Caco-2 (cell line): ENCODE results near the gene SAG. TPM values are rescaled to one million over a fixed set of nuclear protein-coding genes. Genes with fewer than 3 reads are reported as not detected.

ENCODE experiments used
- Bru-seq: library from RNA; stranded (reverse); fragments of 400-500 nt; gene quantifications from one replicate; lab custom pipeline; 2021; lab: Mats Ljungman, UMichigan
- BruChase-seq, 2 experiments: library from RNA; stranded (reverse); fragments of 400-500 nt; gene quantifications; one replicate each; lab custom pipeline; 2021; lab: Mats Ljungman, UMichigan
- BruUV-seq: library from RNA; stranded (reverse); fragments of 400-500 nt; replicated peaks from 2 replicates; lab custom pipeline; 2021; lab: Mats Ljungman, UMichigan
- CTCF ChIA-PET: fragments of 300-600 bp; sonication (Branson Sonifier 250); formaldehyde crosslinking; loops from one replicate; lab custom pipeline; 2022; ENCODE audit warnings: antibody characterized with exemption; lab: Charles Lee
- POLR2A ChIA-PET: fragments of 300-600 bp; sonication (Branson Sonifier 250); formaldehyde crosslinking; loops from one replicate; lab custom pipeline; 2022; ENCODE audit warnings: antibody characterized with exemption; lab: Charles Lee
- DNase-seq, 2 experiments: peaks; one replicate each; pipeline versions ENCODE4 v3.0.0 to v3.0.0-alpha.2; 2020 to 2022
- H3K27me3 ChIP-seq: replicated peaks from 2 replicates; pipeline ENCODE4 v1.6.0; 2011; ENCODE audit warnings: low read length; ENCODE audit not compliant: control insufficient read depth, insufficient read depth
- H3K36me3 ChIP-seq: 2 replicates; pipeline ENCODE4 v1.5.1; 2011; ENCODE audit warnings: low read length; ENCODE audit not compliant: control insufficient read depth, insufficient read depth
- H3K4me1 ChIP-seq: fragments of 250-450 bp; sonication (Bioruptor Pico); 2 replicates; pipeline ENCODE4 v1.5.1; 2020; ENCODE audit warnings: mild to moderate bottlenecking
- H3K4me3 ChIP-seq: 2 replicates; pipeline ENCODE4 v1.5.1; 2011; ENCODE audit warnings: low read depth, mild to moderate bottlenecking, control low read depth, low read length
- H3K9me3 ChIP-seq: fragments of 250-450 bp; sonication (Bioruptor Pico); 2 replicates; pipeline ENCODE4 v1.5.1; 2020; ENCODE audit warnings: mild to moderate bottlenecking, moderate library complexity
- H3K27ac Mint-ChIP-seq: one replicate; pipeline ENCODE4 v1.8.0; 2022; ENCODE audit warnings: mixed read lengths; ENCODE audit not compliant: unreplicated experiment
- H3K27me3 Mint-ChIP-seq: one replicate; pipeline ENCODE4 v1.8.0; 2022; ENCODE audit warnings: mixed read lengths; ENCODE audit not compliant: insufficient read depth, unreplicated experiment
- H3K36me3 Mint-ChIP-seq: one replicate; pipeline ENCODE4 v1.8.0; 2022; ENCODE audit warnings: mild to moderate bottlenecking, mixed read lengths; ENCODE audit not compliant: insufficient read depth, unreplicated experiment
- H3K4me1 Mint-ChIP-seq: one replicate; pipeline ENCODE4 v1.8.0; 2022; ENCODE audit warnings: low read depth, mixed read lengths; ENCODE audit not compliant: unreplicated experiment
- H3K4me3 Mint-ChIP-seq: one replicate; pipeline ENCODE4 v1.8.0; 2022; ENCODE audit warnings: mild to moderate bottlenecking, moderate library complexity, mixed read lengths; ENCODE audit not compliant: unreplicated experiment
- H3K9me3 Mint-ChIP-seq: one replicate; pipeline ENCODE4 v1.8.0; 2022; ENCODE audit warnings: mixed read lengths; ENCODE audit not compliant: unreplicated experiment
- intact Hi-C: fragments of 100-400 bp; cut with micrococcal nuclease; formaldehyde crosslinking; loops from one replicate; pipeline ENCODE4 v1.10.0; 2022; ENCODE audit not compliant: unreplicated experiment
- long read RNA-seq: library from polyadenylated mRNA; stranded (forward); transcript quantifications from one replicate; pipeline ENCODE4 v2.0.0, GENCODE V29; 2022
- total RNA-seq: library from RNA; stranded (reverse); gene quantifications from 2 replicates; pipeline ENCODE4 v1.2.3, GENCODE V29; 2022
- TF ChIP-seq, protein P1 (sequence below), 2 experiments: fragments of 200-600 bp in 1 of 2; IDR thresholded peaks; 1 replicate in 1 of 2; 2 replicates in 1 of 2; pipeline versions ENCODE4 v1.5.1 to v1.8.0; 2011 to 2022; ENCODE audit warnings: antibody characterized with exemption in 1 of 2, control low read depth in 1 of 2, inconsistent platforms in 1 of 2, low read depth in 1 of 2, low read length in 1 of 2, mild to moderate bottlenecking in 1 of 2, moderate library complexity in 1 of 2; ENCODE audit not compliant: insufficient read depth in 1 of 2, severe bottlenecking in 1 of 2, unreplicated experiment in 1 of 2

Gene SAG
- total RNA-seq (not detected in 2 replicates), Bru-seq, nascent RNA (percentile 2 among the genes with signal in this experiment), BruChase-seq, experiment 1, labeled RNA remaining after a 2-hour chase (percentile 15 among the genes with signal in this experiment), BruChase-seq, experiment 2, labeled RNA remaining after a 6-hour chase (percentile 12 among the genes with signal in this experiment)
- long read RNA-seq, result 0 reads

DNA sequence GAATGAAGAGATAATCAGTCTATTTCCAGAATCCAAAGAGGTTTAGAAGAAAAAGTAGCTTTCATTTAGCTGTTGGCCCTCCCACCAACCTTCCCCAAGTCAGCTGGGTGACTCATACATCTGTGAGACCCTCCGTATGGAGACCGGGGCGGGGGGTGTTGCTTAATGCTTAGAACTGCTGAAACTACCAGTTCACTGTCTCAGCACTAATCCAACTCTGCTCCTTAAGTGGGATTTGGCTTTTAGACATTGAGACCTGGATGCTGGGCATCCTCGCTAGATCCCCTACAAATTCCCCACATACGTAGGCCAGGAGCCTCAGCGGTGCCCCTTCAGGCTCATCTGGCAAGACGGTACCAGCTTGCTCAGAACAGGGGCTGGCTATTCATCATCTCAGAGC lies at the start of gene SAG:
SAG (plus strand) TSS at position 252 of the 400 bp plus-strand sequence. CDS start 1,374 bp downstream, outside the sequence.
- POLR2A ChIA-PET, result no interaction called here
- no TSS peak for BruUV-seq

DNA sequence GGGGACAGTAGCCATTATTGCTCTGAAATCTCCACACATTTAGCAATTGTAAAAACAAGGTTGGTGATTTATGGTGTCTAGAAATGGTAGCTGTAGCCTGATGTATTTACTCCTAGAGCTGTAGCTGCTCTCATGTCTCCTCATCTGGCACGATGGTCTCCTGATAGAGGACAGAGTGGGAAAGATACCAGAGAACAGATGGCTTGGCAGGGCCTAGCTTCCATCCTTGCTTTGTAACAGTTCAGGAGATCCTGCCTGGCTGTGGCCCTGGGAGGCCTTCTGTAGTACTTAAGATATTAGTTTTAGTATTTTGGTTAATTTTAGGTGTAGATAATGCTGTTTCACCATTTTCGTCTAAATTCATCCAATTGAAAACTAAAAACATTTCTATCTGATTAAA lies 49.4 kb upstream of the SAG start:
- Mint-ChIP-seq H3K27me3 (no peaks in the 10 kb centered on the region), H3K4me3 (no peak overlapping the region), H3K4me1 (peaks cover 5% of the 10 kb centered on the region), H3K9me3 (no peaks in the 10 kb centered on the region), H3K27ac (no peak overlapping the region), H3K36me3 (peaks cover 49% of the 10 kb centered on the region)
- DNase-seq, result no peak
- CTCF ChIA-PET, result no interaction called here
- intact Hi-C loops, result no loop called here
- no TSS peak for BruUV-seq
- Histone ChIP-seq H3K4me1 (peaks cover 8% of the 10 kb centered on the region; the same call in 1 of the 2 replicates), H3K27me3 (no peaks in the 10 kb centered on the region), H3K4me3 (no peak overlapping the region), H3K9me3 (no peaks in the 10 kb centered on the region), H3K36me3 (no peaks in the 10 kb centered on the region)
- TF ChIP-seq, protein P1, sequence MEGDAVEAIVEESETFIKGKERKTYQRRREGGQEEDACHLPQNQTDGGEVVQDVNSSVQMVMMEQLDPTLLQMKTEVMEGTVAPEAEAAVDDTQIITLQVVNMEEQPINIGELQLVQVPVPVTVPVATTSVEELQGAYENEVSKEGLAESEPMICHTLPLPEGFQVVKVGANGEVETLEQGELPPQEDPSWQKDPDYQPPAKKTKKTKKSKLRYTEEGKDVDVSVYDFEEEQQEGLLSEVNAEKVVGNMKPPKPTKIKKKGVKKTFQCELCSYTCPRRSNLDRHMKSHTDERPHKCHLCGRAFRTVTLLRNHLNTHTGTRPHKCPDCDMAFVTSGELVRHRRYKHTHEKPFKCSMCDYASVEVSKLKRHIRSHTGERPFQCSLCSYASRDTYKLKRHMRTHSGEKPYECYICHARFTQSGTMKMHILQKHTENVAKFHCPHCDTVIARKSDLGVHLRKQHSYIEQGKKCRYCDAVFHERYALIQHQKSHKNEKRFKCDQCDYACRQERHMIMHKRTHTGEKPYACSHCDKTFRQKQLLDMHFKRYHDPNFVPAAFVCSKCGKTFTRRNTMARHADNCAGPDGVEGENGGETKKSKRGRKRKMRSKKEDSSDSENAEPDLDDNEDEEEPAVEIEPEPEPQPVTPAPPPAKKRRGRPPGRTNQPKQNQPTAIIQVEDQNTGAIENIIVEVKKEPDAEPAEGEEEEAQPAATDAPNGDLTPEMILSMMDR (IDR thresholded peaks at IDR 0.05; ENCODE audit: insufficient read depth in 1 of 2, low read depth in 1 of 2, low read length in 1 of 2, severe bottlenecking in 1 of 2, unreplicated experiment in 1 of 2), result no peak
- POLR2A ChIA-PET, result no interaction called here

More for the DNA sequence above, at the start of gene SAG:
- intact Hi-C loops, result no loop called here
- Mint-ChIP-seq H3K4me3 (no peak within 1 kb of the TSS), H3K4me1 (no peaks in the 10 kb centered on the region), H3K9me3 (no peaks in the 10 kb centered on the region), H3K27ac (no peak within 1 kb of the TSS), H3K36me3 (no peaks in the 10 kb centered on the region), H3K27me3 (no peaks in the 10 kb centered on the region)
- DNase-seq, result no peak
- TF ChIP-seq, protein P1 (IDR thresholded peaks at IDR 0.05; ENCODE audit: insufficient read depth in 1 of 2, low read depth in 1 of 2, low read length in 1 of 2, severe bottlenecking in 1 of 2, unreplicated experiment in 1 of 2), result no peak
- CTCF ChIA-PET, result no interaction called here
- no peaks in the 10 kb centered on the region for H3K9me3 ChIP-seq
- no peaks in the 10 kb centered on the region for H3K36me3 ChIP-seq
- no peaks in the 10 kb centered on the region for H3K27me3 ChIP-seq
- no peaks in the 10 kb centered on the region for H3K4me1 ChIP-seq
- H3K4me3 ChIP-seq, result no peak within 1 kb of the TSS

DNA sequence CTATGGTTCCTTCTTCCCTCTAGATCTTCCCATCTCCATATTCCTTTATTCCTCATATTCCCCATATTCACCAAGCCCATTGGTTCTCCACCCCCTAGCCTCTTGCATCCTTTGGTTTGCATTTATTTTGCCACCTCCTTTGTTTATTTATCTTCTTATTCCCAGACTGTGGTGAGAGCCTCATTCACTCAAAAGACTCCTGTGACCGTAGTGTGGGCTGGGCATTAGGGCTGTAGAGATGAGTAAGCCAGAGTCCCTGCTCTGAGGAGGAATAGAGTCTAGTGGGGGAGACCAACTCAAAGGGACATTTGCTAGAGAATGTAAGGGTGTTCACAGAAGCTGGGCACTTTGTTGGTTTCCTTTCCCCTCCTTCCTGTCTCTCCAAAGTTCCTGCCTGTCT lies 47.9 kb upstream of the SAG start:
- Mint-ChIP-seq H3K36me3 (peaks cover 58% of the 10 kb centered on the region), H3K27me3 (no peaks in the 10 kb centered on the region), H3K9me3 (no peaks in the 10 kb centered on the region), H3K4me3 (no peak overlapping the region), H3K4me1 (peaks cover 5% of the 10 kb centered on the region), H3K27ac (no peak overlapping the region)
- intact Hi-C loops, result no loop called here
- Histone ChIP-seq H3K4me3 (no peak overlapping the region), H3K36me3 (no peaks in the 10 kb centered on the region), H3K9me3 (no peaks in the 10 kb centered on the region), H3K4me1 (no peaks in the 10 kb centered on the region), H3K27me3 (no peaks in the 10 kb centered on the region)
- POLR2A ChIA-PET, result no interaction called here
- no peak for DNase-seq
- CTCF ChIA-PET, result no interaction called here
- TF ChIP-seq, protein P1 (IDR thresholded peaks at IDR 0.05; ENCODE audit: insufficient read depth in 1 of 2, low read depth in 1 of 2, low read length in 1 of 2, severe bottlenecking in 1 of 2, unreplicated experiment in 1 of 2), result no peak
- no TSS peak for BruUV-seq
